Osteoblast (primary cell): ENCODE results near the gene NACAD. TPM values are rescaled to one million over a fixed set of nuclear protein-coding genes. Genes with fewer than 3 reads are reported as not detected.

ENCODE experiments used
- DNase-seq: peaks from one replicate; pipeline ENCODE4 v3.0.0; 2011; ENCODE audit warnings: low spot score, mixed read lengths; ENCODE audit not compliant: insufficient read length; ENCODE audit errors: missing footprints
- H2AFZ ChIP-seq: 2 replicates; pipeline ENCODE4 v1.6.0; 2011; ENCODE audit warnings: mild to moderate bottlenecking, low read length
- H3K27ac ChIP-seq: 2 replicates; pipeline ENCODE4 v1.5.1; 2011; ENCODE audit warnings: mild to moderate bottlenecking, low read depth, low read length, moderate library complexity
- H3K27me3 ChIP-seq: 2 replicates; pipeline ENCODE4 v1.6.0; 2012; ENCODE audit warnings: mild to moderate bottlenecking, control low read depth, inconsistent platforms, low read length, moderate library complexity; ENCODE audit not compliant: insufficient read depth
- H3K36me3 ChIP-seq: 2 replicates; pipeline ENCODE4 v1.5.1; 2011; ENCODE audit warnings: mild to moderate bottlenecking, low read length, control low read depth, moderate library complexity; ENCODE audit not compliant: insufficient read depth
- H3K4me1 ChIP-seq: 2 replicates; pipeline ENCODE4 v1.5.1; 2011; ENCODE audit warnings: mild to moderate bottlenecking, low read length, control low read depth, moderate library complexity; ENCODE audit not compliant: insufficient read depth
- H3K4me2 ChIP-seq: 2 replicates; pipeline ENCODE4 v1.6.0; 2011; ENCODE audit warnings: mild to moderate bottlenecking, low read length; ENCODE audit not compliant: insufficient read depth
- H3K4me3 ChIP-seq: fragments of 200-600 bp; sonication (generic); 3 replicates; pipeline ENCODE4 v1.5.1; 2012; ENCODE audit warnings: mild to moderate bottlenecking, low read length, inconsistent platforms; ENCODE audit not compliant: insufficient read depth
- H3K79me2 ChIP-seq: 2 replicates; pipeline ENCODE4 v1.6.0; 2012; ENCODE audit warnings: mild to moderate bottlenecking, low read length, control low read depth, inconsistent platforms; ENCODE audit not compliant: insufficient read depth
- H3K9me3 ChIP-seq: 2 replicates; pipeline ENCODE4 v1.5.1; 2011; ENCODE audit warnings: low read depth, low read length, control low read depth
- H4K20me1 ChIP-seq: 2 replicates; pipeline ENCODE4 v1.6.0; 2012; ENCODE audit warnings: mild to moderate bottlenecking, low read length, control low read depth; ENCODE audit not compliant: insufficient read depth
- CTCF ChIP-seq: IDR thresholded peaks from 2 replicates; pipeline ENCODE4 v1.5.1; 2011; ENCODE audit warnings: mild to moderate bottlenecking, low read depth, low read length, moderate library complexity; ENCODE audit errors: extremely low read depth
- total RNA-seq: library from RNA; depleted of rRNA; stranded (reverse); fragments of >200 nt; gene quantifications from 2 replicates; pipeline ENCODE4 v1.2.3, GENCODE V29; 2012

The NACAD gene
- total RNA-seq, 1 donor, result 0.72 TPM

GRCh38 chr7:45055016-45055415 lies 33.8 kb downstream of the NACAD start:
- no peaks in the 10 kb centered on the region for H3K9me3 ChIP-seq
- peaks cover 33% of the 10 kb centered on the region for H4K20me1 ChIP-seq
- no peaks in the 10 kb centered on the region for H3K27me3 ChIP-seq
- peak overlapping the region; percentile 61 for H3K27ac ChIP-seq
- H3K36me3 ChIP-seq, result peaks cover 10% of the 10 kb centered on the region
- H3K4me1 ChIP-seq, result peaks cover 7% of the 10 kb centered on the region
- peak; percentile 38 for DNase-seq
- H3K4me2 ChIP-seq, result no peak overlapping the region
- H3K79me2 ChIP-seq, result peaks cover 53% of the 10 kb centered on the region
- TF ChIP-seq CTCF, result no peak
- H3K4me3 ChIP-seq, result no peak overlapping the region
- no peak overlapping the region for H2AFZ ChIP-seq

GRCh38 chr7:45054442-45054841 lies 34.3 kb downstream of the NACAD start:
- Histone ChIP-seq H4K20me1 (peaks cover 34% of the 10 kb centered on the region), H3K79me2 (peaks cover 53% of the 10 kb centered on the region), H3K4me2 (no peak overlapping the region), H3K9me3 (no peaks in the 10 kb centered on the region), H3K27ac (peak overlapping the region; percentile 61), H3K27me3 (no peaks in the 10 kb centered on the region), H3K4me3 (no peak overlapping the region), H3K36me3 (peaks cover 14% of the 10 kb centered on the region), H2AFZ (no peak overlapping the region), H3K4me1 (peaks cover 7% of the 10 kb centered on the region)
- DNase-seq, result no peak
- TF ChIP-seq CTCF, result no peak

DNA sequence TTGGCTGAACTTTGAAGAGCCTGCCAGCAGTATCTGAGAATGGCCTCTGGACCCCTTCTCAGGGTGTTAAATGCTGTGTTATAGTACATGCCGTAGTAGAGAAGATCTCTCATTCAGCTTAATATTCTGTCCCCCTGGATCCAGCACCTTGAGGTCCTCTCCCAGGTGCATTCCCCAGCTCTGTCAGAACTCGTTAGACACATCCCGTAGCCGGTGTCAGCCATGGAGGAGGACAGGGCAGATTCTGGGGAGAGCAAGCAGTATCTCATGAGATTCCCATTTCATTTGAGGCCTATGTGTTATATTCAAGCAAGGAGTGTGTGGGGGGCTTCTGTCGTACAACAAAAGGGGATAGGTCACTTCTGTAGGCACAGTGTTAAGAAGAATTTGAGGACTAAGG lies 34.8 kb downstream of the NACAD start:
- Histone ChIP-seq H3K27me3 (no peaks in the 10 kb centered on the region), H3K79me2 (peaks cover 48% of the 10 kb centered on the region), H3K9me3 (no peaks in the 10 kb centered on the region), H3K4me2 (no peak overlapping the region), H3K36me3 (peaks cover 15% of the 10 kb centered on the region), H3K4me3 (no peak overlapping the region), H2AFZ (no peak overlapping the region), H4K20me1 (peaks cover 34% of the 10 kb centered on the region), H3K4me1 (peaks cover 7% of the 10 kb centered on the region), H3K27ac (no peak overlapping the region)
- no peak for DNase-seq
- no peak for TF ChIP-seq CTCF

DNA sequence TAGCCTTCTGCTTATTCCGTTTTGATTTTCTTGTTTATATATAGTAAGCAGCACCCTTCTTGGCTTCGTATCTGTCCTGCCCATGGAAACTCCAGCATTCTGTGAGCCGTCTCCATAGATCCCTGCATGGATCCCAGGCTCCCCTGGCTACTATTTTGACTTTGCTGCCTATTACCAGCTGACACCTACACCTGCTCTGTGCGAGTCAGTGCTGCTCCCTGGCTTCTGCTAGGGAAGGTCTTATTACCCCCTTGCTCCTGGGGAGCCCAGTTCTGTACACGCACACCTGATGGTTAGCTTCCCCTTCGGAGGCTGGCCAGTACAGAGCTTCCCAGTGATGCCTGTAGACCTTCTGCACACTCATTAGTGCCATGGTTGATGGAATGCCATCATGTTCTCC lies 35.4 kb downstream of the NACAD start:
- Histone ChIP-seq H3K36me3 (peaks cover 15% of the 10 kb centered on the region), H3K4me3 (no peak overlapping the region), H3K4me1 (peaks cover 7% of the 10 kb centered on the region), H3K27me3 (no peaks in the 10 kb centered on the region), H3K9me3 (no peaks in the 10 kb centered on the region), H4K20me1 (peaks cover 31% of the 10 kb centered on the region), H2AFZ (no peak overlapping the region), H3K4me2 (no peak overlapping the region), H3K27ac (no peak overlapping the region), H3K79me2 (peaks cover 43% of the 10 kb centered on the region)
- DNase-seq, result no peak
- no peak for TF ChIP-seq CTCF
